Suprapubic skin (tissue), 3 donors: ENCODE measurements around the gene HYAL2.

Source experiments
- CTCF ChIP-seq, 2 donors: fragments of 200-600 bp in 1 of 2; fragments of 450-650 bp in 1 of 2; sonication (generic) in 1 of 2; IDR thresholded peaks; one replicate each; pipeline ENCODE4 v1.5.1; 2016 to 2019; ENCODE audit warnings: antibody characterized with exemption in 2 of 2, mild to moderate bottlenecking in 1 of 2, moderate library complexity in 1 of 2
- POLR2A ChIP-seq, 2 donors: fragments of 450-650 bp; IDR thresholded peaks; one replicate each; pipeline ENCODE4 v1.6.1; 2017; ENCODE audit warnings: antibody characterized with exemption in 2 of 2, mild to moderate bottlenecking in 2 of 2, moderate library complexity in 2 of 2

DNA sequence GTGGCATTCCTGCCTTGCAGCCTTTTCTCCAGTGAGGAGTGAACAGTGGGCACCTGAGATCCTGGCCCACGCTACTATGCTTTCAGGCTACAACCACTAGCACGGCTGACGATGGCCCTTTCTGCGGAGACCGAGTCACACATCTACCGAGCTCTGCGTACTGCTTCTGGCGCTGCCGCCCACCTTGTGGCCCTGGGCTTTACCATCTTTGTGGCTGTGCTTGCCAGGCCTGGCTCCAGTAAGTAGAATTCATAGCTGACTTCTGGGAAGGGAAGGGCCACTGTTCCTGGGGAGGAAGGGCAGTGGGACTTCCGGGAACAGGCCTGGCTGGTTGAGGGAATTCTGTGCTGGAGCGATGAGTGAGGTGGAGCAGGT lies 28.8 kb upstream of the HYAL2 start:
- TF ChIP-seq CTCF (IDR thresholded peaks at IDR 0.05) = no peak
- no peak for TF ChIP-seq POLR2A (IDR thresholded peaks at IDR 0.05)
